GM21717 (cell line): ENCODE measurements around the gene GOLGA6L22.
"Not testable (repeated sequence)": the region's sequence is repeated elsewhere in the genome, so short reads cannot be mapped to it uniquely, and the experiment has no call there.

ENCODE experiments used
- ATAC-seq: cut with Tn5 transposase; IDR thresholded peaks from one replicate; pipeline ENCODE4 v1.9.1; 2021; ENCODE audit warnings: mild to moderate bottlenecking, moderate library complexity; ENCODE audit not compliant: unreplicated experiment

Gene GOLGA6L22, protein sequence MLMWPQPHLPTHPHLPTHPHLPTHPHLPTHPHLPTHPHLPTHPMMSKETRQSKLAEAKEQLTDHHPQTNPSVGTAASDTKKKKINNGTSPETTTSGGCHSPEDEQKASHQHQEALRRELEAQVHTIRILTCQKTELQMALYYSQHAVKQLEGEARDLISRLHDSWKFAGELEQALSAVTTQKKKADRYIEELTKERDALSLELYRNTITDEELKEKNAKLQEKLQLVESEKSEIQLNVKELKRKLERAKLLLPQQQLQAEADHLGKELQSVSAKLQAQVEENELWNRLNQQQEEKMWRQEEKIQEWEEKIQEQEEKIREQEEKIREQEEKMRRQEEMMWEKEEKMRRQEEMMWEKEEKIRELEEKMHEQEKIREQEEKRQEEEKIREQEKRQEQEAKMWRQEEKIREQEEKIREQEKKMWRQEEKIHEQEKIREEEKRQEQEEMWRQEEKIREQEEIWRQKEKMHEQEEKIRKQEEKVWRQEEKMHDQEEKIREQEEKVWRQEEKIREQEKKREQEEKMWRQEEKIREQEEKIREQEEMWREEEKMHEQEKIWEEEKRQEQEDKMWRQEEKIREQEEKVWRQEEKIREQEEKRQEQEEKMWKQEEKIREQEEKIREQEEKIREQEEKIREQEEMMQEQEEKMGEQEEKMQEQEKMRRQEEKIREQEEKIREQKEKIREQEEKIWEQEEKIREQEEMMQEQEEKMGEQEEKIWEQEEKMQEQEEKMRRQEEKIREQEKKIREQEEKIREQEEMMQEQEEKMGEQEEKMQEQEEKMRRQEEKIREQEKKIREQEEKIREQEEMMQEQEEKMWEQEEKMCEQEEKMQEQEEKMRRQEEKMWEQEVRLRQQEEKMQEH

DNA sequence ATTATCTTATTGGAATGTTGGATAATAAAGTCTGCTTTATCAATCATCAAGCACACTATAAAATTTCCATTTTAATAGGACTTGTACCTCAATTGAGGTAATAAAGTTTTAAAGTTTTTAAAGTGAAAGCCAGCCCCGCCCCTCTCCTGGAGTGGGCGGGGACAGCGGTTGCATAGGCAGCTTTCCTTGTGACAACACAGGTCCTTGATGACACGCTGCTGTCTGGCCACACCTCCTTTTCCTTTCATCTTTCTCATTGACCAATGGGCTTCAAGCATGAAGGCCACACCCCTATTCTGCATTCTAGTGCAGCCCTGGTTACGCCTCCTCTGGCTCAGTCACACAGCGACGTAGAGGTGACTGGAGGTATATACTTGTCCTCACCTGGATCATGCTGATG, at the start of gene GOLGA6L22:
Gene GOLGA6L22 (plus strand): TSS at position 301 of the 400 bp plus-strand sequence. CDS start 91 bp downstream, at position 392.
- ATAC-seq, result not testable (repeated sequence)

DNA sequence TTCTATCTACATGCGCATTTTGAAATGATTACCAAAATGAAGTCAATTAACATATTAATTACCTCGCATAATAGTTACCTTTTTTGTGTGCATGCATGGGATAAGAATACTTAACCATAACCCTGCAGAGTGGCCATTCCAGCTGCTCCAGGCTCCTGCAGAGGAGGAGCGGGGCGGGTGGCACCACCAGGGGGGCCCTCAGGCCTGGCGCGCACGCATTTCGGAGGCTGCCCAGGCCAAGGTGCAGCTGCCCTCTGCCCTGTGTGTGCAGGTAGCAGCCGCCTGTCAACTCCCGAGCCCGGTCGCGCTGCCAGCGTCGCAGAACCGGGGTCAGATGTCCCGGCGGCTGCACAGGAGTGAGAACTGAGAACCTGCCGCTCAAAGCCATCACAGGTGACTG, 41.4 kb upstream of the GOLGA6L22 start:
- ATAC-seq, result not testable (repeated sequence)

DNA sequence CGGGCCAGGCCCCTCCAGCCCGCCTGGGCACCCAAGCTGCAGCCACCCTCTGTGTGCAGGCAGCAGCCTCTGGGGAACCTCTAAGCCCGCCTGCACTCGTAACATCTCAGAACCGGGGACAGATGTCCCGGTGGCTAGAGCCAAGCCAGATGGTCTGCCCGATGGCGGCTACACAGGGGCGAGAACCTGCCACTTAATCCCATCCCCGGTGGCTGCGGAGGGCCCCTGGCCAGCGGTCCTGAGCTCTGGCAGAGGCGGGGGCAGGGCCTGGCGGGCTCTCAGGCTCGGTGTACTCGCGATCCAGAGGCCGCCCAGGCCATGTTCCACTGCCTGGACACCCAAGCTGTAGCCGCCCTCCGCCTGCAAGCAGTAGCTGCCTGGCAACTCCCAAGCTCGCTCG, 40.9 kb upstream of the GOLGA6L22 start:
- not testable (repeated sequence) for ATAC-seq

DNA sequence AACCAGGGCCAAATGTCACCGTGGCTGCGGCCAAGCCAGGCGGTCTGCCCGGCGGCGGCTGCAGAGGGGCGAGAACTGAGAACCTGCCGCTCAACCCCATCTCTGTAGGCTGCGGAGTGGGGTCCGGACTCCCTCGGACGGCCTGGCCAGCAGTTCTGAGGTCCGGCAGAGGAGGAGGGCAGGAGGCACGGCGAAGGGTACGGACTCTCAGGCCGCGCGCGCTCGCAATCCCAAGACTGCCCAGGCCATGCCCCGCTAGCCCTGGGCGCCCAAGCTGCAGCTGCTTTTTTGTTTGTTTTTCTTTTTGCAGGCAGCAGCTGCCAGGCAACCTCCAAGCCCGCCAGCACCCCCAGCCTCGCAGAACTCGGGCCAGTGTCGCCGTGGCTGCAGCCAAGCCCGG, 40.5 kb upstream of the GOLGA6L22 start:
- ATAC-seq, result not testable (repeated sequence)

DNA sequence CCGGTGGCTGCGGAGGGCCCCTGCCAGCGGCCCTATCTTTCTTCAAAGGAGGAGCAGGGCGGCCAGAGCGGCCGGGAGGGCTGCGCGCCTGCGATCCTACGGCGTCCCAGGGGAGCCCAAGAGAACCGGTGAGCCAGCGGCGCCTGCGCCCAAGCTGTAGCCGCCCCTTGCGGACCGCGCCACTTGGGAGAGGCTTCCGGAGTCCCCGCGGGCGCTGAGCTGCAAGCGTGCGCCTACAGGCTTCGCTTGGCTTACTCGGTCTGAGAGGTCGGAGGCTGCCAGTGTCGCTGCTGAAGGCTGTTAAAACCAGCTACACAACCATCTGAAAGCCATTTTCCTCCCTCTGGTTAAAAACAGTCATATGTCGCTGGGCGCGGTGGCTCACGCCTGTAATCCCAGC, 40.0 kb upstream of the GOLGA6L22 start:
- ATAC-seq, result not testable (repeated sequence)

DNA sequence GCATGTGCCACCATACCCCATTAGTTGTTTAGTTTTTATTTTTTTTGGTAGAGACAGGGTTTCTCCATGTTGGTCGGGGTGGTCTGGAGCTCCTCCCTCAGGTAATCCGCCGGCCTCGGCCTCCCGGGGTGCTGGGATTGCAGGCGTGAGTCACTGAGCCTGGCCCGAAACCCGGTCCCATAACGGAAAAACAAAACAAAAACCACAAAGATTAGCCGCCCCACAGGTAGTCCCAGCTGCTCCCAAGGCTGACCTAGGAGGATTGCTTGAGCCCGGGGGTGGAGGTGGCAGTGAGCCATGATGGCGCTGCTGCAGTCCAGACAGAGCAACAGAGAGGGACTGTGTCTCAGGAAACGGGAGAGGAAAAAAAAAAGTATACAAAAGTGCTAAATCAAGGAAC, 38.4 kb upstream of the GOLGA6L22 start:
- not testable (repeated sequence) for ATAC-seq

DNA sequence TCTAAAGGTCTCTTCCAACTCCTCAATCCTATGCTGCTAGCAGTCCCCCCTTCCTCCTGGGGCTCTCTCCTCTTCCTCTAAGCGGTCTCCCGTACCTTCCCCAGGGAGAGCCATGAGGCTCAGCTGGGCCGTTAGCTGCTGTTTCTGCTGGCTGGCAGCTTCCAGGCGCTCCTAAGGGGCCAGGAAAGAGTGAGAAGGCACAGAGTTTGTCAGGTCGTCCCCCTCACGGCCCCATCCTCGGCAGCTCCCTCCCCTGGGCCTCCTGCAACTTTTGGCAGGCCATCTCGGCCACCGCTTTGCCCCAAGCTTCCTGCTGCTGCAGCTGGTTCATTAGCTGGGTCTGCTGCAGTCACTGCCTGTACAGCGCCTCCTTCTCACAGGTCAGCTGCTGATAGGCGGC, 29.3 kb upstream of the GOLGA6L22 start:
- ATAC-seq, result not testable (repeated sequence)

DNA sequence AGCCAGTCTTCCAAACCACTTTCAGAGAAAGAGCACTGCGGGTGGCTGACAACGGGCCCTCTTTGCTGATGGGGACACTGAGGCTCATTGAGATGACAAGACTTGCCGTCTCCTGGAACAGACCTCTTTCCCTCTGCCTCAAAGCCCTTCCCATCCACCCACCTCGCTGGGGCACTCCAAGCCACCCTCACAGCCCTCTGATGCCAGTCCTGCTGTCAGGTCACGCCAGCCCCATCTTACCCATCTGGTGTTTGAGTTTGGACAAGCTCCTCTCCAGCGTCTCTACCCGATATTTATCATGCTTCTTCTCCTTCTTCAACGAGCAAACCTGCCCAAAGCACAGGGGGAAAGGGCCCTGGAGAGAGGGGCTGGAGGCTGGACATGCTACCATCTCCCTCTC, 27.0 kb upstream of the GOLGA6L22 start:
- not testable (repeated sequence) for ATAC-seq

DNA sequence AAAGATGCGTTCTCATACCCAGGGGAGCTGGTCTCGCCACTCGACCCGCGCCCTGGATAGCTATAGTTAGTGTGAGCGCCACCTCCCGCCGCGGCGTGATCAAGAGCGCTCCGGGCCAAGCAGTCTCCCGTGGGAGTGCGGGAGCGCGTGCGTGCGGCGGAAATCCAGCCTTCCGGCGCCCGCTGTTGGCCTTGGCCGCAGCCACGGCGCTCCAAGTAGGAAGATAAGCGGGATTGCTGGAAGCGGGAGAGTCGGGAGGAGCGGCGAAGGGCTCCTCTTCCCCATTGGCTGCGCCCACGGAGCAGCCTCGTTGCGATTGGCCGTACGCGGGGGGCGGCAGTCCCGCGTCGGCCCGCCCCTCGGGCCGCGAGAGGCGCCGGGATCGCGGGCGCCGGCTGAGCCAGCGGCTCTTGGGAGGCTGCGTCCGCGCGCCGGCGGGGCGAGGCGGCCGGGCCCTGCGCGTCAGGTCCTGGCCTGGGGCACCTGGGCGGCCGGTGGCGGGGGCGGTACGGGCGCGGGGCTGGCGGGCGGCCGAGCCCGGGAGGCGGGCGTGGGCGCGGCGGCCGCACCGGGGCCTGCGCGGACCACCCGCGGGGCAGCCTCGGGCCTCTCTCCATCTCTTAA, 35.9 kb downstream of the GOLGA6L22 start:
- ATAC-seq, result not testable (repeated sequence)

DNA sequence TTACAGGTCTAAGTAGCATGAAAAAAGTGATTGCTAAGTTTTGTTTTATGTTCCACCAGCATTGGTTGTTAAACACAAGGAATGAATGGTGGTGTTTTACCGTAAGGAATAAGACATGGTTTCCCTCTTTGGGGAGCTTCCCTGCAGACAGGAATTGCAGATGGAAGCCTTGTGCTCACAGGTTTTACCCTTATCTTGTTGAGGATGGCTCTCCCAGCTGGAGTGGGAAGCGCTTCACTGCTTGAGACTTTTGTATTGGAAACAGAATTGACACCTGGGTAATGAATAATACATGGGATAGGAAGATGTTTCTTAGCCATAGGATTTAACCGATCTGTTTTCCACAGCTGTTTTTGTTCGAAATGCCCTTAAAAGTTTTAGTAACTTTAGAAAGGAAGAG, 38.5 kb downstream of the GOLGA6L22 start:
- ATAC-seq, result not testable (repeated sequence)

DNA sequence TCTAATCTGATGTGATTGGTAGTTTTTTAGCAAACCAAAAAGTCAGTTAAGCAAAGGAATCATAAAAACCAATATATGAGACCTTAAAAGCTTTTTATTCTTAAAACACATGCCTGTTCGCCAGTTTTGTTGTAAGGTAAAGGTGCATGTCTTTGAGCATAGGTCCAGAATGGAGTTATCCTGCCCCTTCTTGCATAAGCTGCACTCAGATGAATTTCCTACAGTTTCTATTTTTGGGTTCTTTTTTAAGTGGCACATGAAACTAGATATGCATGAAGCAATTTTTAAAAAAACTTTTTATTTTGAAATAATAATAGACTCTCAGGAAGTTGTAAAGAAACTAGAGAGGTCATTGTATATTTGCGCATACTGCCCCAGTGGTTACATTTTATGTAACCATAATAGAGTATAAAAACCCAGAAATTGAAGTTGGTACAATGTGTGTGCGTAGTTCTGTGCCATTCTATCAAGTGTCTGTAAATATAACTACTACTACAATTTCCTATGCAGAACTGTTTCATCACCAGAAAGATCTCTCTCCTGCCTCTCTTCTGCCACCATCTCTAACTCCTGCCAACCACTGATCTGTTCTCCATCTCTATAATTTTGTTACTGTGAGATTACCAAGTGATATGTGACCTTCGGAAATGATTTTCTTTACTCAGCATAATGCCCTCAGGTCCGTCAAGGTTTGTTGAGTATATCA, 39.7 kb downstream of the GOLGA6L22 start:
- not testable (repeated sequence) for ATAC-seq

DNA sequence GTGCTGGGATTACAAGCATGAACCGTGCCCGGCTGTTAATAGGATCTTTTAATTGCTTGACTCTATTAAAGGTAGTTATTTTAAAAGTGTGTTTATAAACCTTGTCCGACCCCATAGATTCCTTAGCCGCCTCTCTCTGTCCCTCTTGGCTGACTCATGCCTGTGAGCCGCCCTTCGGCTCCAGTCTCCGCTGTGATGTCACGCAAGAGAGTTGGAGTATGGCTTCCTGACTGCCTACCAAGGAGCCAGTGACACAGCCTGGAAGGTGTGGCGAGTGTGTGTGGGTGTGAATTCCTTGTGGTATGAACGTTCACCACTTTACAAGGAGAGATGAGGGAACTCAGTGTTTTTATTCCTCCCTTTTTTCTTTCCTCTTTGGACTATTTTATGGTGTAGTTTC, 43.6 kb downstream of the GOLGA6L22 start:
- ATAC-seq, result not testable (repeated sequence)

DNA sequence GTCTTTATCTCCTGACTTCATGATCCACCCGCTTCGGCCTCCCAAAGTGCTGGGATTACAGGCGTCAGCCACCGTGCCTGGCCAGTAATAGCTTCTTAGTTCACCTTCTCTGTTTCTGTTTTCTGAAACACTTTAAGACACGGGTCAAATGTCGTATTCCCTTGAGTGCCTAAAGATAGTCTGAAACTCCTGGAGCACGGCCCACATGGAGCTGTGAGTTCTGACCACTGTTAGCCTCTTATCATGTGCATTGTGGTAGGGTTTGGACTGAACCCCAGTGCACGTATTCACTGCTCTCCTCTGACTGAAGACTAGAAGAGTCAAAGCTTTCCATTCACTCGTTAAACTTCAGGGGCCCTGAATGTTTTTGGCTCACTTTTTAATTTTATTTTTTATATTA, 48.3 kb downstream of the GOLGA6L22 start:
- ATAC-seq, result not testable (repeated sequence)

DNA sequence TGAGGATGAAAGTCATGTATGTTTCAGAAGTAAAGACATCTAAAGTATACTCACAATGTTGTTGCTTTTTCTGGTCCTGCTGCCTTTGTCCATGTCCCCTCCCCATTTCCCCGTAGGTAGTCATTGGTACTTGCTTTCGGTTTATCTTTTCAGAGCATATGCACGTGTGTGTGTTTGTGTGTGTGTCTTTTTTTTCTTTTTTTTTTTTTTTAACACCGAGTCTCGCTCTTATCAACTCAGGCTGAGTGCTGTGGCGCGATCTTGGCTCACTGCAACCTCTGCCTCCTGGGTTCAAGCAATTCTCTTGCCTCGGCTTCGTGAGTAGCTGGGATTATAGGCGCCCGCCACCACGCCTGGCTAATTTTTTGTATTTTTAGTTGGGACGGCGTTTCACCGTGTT, 57.4 kb downstream of the GOLGA6L22 start:
- ATAC-seq, result not testable (repeated sequence)
